22Rv1 (cell line): ENCODE measurements around the gene NBEA.
"Not testable (repeated sequence)": the region's sequence is repeated elsewhere in the genome, so short reads cannot be mapped to it uniquely, and the experiment has no call there.

Experiments used
- H3K27ac ChIP-seq: fragments of 450-650 bp; 2 replicates; pipeline ENCODE4 v1.5.1; 2017
- CTCF ChIP-seq: fragments of 450-650 bp; IDR thresholded peaks from 2 replicates; pipeline ENCODE4 v1.5.1; 2017; ENCODE audit warnings: mild to moderate bottlenecking
- ZFX ChIP-seq: fragments of 450-650 bp; IDR thresholded peaks from 2 replicates; pipeline ENCODE4 v1.6.1; 2017; ENCODE audit warnings: antibody characterized with exemption, borderline replicate concordance

NBEA gene

GRCh38 chr13:34988330-34988791 lies 46.3 kb downstream of the NBEA start:
- H3K27ac ChIP-seq = no peak overlapping the region
- TF ChIP-seq CTCF (no peak), ZFX (no peak)

GRCh38 chr13:34990399-34991214 lies 48.5 kb downstream of the NBEA start:
- peak overlapping the region; percentile 72 for H3K27ac ChIP-seq
- no peak for TF ChIP-seq ZFX
- TF ChIP-seq CTCF = no peak

GRCh38 chr13:34993470-34993869 lies 51.4 kb downstream of the NBEA start:
- H3K27ac ChIP-seq = no peak overlapping the region
- no peak for TF ChIP-seq CTCF
- no peak for TF ChIP-seq ZFX

GRCh38 chr13:35003734-35004133 lies 61.7 kb downstream of the NBEA start:
- not testable (repeated sequence) for H3K27ac ChIP-seq

- TF ChIP-seq CTCF (no peak), ZFX (no peak)
- H3K27ac ChIP-seq = no peak overlapping the region
These were observed 63.0 kb downstream of the NBEA start for GRCh38 chr13:35005051-35005450.

- H3K27ac ChIP-seq = no peak overlapping the region
- TF ChIP-seq ZFX (no peak), CTCF (no peak)
These were observed 72.6 kb downstream of the NBEA start for GRCh38 chr13:35014606-35015213.

GRCh38 chr13:35016362-35017112 lies 74.5 kb downstream of the NBEA start:
- no peak for TF ChIP-seq CTCF
- TF ChIP-seq ZFX = no peak
- no peak overlapping the region; the same call in 1 of the 2 replicates for H3K27ac ChIP-seq
